HG03139 (cell line): ENCODE measurements around the gene EFNA5.

Experiments
- ATAC-seq: cut with Tn5 transposase; IDR thresholded peaks from one replicate; pipeline ENCODE4 v1.9.1; 2021; ENCODE audit not compliant: unreplicated experiment

Gene EFNA5

DNA sequence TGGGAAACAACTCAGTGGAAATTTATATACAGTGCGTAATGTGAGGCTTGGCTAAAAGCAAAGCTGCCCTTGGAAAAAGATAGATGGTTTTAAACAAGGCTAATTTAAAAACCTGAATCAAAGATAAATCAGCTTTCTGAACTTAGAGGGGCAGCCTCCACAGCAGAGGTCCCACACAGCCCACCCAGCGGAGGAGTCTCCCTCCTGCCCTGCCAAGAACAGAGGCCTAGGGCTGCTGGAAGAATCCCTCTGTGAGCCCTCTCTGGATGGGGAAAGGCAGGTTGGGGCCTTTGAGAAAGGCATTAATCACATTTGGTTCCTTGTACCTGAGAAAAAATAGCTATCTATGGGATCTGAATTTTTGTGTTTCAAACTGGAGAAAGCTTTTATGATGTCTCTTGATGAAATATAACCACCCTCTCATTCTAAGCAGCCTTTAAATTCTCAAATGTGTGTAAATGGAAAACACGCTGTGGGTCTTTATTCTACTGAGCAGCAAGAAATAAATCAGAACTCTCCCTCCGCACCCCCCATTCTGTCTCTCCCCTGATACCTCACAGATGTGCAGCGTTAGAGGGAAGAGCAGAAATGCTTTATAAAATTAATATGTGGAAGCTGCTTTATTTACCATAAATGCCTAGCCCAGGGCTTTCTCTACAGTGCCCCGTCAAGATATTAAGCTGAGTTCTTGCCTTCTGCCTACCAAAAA, 329.2 kb downstream of the EFNA5 start:
- ATAC-seq = no peak

DNA sequence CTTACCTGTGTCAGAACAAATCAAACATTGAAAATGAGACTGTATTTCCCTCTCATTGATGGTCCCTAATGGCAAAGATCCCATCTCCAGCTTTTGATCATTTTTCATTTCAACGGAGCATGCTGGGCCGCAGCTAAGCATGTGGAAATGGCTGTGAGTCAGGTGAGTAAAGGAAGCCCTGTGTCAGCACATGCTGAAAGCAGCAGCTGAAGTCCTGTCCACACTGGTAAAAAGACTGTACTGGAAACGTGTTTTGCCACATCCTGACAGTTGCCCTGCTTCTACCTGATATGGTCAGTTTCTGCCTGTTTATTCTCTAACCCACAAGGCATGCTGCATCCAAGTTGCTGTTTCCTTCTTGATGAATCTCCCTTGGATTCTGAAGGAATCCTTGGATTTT, 330.1 kb downstream of the EFNA5 start:
- ATAC-seq = no peak

DNA sequence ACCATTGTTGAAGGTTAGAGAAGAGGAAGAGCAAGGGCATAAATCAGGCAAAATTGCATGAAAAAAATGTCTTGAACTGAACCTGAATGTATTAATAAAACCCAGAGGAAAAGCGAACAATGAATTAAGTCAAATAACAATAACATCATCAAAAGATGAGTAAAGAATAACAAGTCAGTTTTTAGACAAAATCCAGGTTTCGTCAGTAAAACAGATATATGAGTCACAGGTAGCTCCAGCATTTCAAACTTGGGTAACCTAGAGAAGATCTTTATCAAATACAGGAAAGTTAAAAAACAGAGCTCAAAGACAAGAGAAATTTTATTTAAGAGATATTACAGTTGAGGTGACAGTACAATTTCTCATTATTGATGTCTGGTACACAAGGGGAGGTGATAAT, 332.4 kb downstream of the EFNA5 start:
- no peak for ATAC-seq

DNA sequence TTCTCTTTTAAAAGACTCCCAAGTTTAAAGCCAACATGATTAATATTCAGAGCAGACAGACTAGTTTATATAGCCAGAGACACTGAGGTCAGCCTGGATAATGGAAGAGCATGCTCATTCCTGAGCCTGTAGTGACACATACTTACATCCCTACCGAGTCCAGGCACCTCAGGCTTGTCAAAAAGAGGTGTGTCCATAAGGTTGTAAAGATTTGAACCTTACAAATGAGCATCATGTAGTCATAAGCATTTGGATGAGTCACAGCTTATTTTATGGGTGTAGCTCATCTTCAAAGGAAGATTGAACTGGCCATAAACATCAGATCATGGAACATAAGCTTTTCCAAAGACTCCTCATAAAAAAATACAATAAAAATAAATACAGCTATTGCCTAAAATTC, 333.5 kb downstream of the EFNA5 start:
- no peak for ATAC-seq

DNA sequence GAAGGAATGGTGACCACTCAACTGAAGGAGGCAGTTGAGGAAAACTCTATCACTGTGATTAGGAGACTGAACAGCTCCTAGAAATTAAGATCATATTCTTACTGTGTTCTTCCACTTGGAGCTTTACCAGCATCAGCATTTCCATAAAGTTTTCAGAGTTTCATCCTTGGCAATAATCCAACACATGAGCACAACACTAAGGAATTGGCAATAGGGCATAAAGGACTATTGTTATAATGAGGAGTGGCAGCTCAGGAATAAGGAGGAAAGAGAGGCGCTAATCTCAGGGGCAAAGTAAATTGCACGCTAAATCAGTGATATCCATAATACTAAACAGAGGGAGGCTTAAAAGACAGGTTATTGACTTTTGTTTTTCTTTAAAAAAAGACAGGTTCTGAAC, 338.9 kb downstream of the EFNA5 start:
- ATAC-seq = no peak

DNA sequence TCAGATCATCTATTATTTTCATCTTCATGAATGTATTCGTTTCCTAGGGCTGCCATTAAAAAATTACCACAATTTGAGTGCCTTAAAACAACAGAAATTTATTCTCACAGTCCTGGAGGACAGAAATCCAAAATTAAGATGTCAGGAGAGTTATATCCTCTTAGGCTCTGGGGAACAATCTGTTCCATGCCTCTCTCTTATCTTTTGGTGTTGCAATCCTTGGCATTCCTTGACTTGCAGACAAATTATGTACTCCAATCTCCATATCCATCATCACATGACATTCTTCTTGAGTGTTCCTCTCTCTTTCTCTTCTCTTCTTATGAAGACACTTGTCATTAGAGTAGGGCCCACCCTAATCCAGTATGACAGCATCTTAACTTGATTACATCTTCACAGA, 339.4 kb downstream of the EFNA5 start:
- ATAC-seq = no peak

DNA sequence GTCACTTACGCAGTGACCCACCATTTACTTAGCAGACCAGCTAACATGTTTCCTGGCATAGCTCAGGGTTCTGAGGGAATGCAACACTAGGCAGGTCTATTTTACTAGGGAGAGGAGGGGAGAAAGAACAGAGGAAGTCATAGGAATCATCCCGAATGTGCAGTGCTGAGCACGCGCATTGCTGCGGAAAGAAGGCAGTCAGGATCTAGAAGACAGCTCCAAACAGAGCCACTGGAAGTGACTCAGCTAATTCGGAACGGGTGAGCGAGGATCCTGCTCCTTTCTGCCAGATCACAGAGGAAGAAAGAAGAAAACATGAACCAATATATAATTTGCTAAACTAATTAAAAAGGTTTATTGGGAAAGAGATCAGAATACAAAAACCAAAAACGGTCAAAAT, 339.8 kb downstream of the EFNA5 start:
- no peak for ATAC-seq

DNA sequence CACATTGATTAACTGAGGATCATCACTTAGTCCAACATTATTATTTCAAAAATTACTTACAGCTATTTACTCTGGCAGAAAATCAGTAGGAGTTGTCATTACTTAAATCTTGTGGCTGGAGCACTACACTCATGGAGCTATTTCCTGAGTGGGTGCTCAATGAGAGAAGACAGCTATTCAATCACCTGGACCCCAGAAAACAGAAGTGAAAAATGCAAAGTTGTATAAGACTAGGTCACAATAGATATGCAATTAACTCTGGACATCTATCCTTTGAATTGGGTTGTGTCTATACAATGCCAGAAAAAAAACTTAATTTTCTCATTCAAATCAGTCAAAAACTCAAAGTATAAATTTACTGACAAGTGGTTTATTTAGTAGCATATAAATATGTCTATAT, 340.9 kb downstream of the EFNA5 start:
- peak; percentile 81 for ATAC-seq
